ENCODE results near the gene CDRT4. TPM values are rescaled to one million over a fixed set of nuclear protein-coding genes. Genes with fewer than 3 reads are reported as not detected.

The CDRT4 gene
- total RNA-seq, 2 donors from 2014 or later, result 2.3 to 48.1 TPM

DNA sequence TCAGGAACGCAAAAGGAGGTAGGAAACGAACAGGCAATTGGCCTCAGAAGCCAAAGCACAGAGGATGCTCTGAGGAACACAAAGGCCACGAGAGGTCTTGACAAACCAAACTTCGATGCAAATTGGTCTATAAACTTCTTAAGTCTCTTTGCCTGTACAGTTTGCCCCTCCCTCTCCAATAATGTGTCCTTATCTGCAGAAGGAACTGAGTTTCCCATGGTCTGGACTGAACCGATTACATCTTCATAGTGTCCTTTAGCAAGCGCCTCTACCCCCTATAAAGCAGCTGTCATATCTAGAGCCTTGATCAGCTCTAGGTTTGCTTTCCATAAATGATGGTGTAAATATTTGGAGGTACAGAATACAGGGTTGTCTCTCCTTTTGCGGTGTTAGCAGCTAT, 3.1 kb upstream of the CDRT4 start:
- DNase-seq, result no peak
- 55 to 68% methylated on average over 7 of the region's 7 CpGs for WGBS, 2 donors
- Histone ChIP-seq H3K4me1 (no peaks in the 10 kb centered on the region), H3K4me3 (no peak overlapping the region), H3K27me3 (no peaks in the 10 kb centered on the region), H3K27ac (no peak overlapping the region), H3K9me3 (no peaks in the 10 kb centered on the region), H3K36me3 (replicated peaks in 1 of 2; ENCODE audit: insufficient read depth in 1 of 2, low read depth in 2 of 2) (no peaks in the 10 kb centered on the region)
- TF ChIP-seq POLR2A (IDR thresholded peaks at IDR 0.05) (no peak), CTCF (IDR thresholded peaks at IDR 0.05) (no peak)
- no peak for ATAC-seq
- intact Hi-C loops (cut with DNase I), result no loop called here

GRCh38 chr17:15469260-15469659, 1.8 kb upstream of the CDRT4 start:
- Histone ChIP-seq H3K27ac (no peak overlapping the region), H3K36me3 (replicated peaks in 1 of 2; ENCODE audit: insufficient read depth in 1 of 2, low read depth in 2 of 2) (no peaks in the 10 kb centered on the region), H3K4me1 (peaks cover 4% of the 10 kb centered on the region), H3K27me3 (no peaks in the 10 kb centered on the region), H3K4me3 (no peak overlapping the region), H3K9me3 (no peaks in the 10 kb centered on the region)
- no peak for DNase-seq
- ATAC-seq, result no peak
- intact Hi-C loops (cut with DNase I), result no loop called here
- no peak for TF ChIP-seq CTCF (IDR thresholded peaks at IDR 0.05)
- TF ChIP-seq POLR2A (IDR thresholded peaks at IDR 0.05), result no peak
- 88 to 92% methylated on average over 6 to 7 of the region's 7 CpGs for WGBS, 2 donors

DNA sequence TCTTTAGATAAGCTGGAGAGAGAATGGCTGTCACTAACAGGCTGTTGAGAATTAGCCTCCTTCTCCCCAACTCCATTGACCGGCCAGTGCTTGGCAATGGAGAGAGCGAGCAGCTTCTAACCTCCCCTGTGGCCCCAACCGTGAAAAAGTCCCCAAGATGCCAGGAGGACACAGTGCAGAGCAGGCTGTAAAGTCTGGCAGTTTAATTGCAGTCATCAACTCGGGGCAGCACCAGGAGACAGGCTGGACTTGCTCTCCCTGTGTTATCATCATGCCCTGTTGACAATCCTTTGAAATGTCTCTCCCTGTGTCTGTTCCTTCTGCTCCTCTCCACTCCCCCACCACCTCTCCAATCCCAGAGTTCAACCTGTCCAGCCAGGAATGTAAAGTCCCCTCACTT, 705 bp upstream of the CDRT4 start:
- Histone ChIP-seq H3K4me1 (peaks cover 13% of the 10 kb centered on the region), H3K27ac (no peak overlapping the region), H3K9me3 (no peaks in the 10 kb centered on the region), H3K27me3 (no peaks in the 10 kb centered on the region), H3K4me3 (no peak overlapping the region), H3K36me3 (replicated peaks in 1 of 2; ENCODE audit: insufficient read depth in 1 of 2, low read depth in 2 of 2) (no peaks in the 10 kb centered on the region)
- intact Hi-C loops (cut with DNase I), result no loop called here
- no peak for DNase-seq
- no peak for TF ChIP-seq CTCF (IDR thresholded peaks at IDR 0.05)
- TF ChIP-seq POLR2A (IDR thresholded peaks at IDR 0.05), result no peak
- WGBS, 2 donors, result 48 to 55% methylated on average over 4 of the region's 4 CpGs
- no peak for ATAC-seq

DNA sequence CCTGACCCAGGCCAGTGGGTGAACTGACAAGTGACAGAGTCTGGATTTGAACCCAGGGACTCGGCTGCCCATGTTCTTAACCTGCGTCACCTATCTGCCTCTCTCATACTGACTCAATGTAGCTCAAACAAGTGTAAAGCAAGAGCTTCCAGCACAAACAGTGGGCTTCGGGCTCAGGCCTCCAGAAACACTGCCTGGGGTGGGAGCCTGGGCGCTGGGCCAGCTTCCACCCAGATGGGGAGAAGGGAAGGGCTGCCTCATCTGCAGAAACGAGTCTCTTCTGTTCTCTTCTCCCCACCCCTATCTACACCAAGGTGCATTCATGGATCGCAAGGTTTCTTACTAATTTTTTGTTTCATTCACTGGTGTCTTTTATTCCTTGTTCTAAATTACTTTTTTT, 1.3 kb downstream of the CDRT4 start:
- intact Hi-C loops (cut with DNase I), result no loop called here
- 86 to 88% methylated on average over 6 of the region's 6 CpGs for WGBS, 2 donors

More for the DNA sequence above, 1.3 kb downstream of the CDRT4 start:
- no peaks in the 10 kb centered on the region for H3K9me3 ChIP-seq
- no peak for DNase-seq
- H3K27me3 ChIP-seq, result no peaks in the 10 kb centered on the region
- peaks cover 13% of the 10 kb centered on the region for H3K4me1 ChIP-seq
- ATAC-seq, result no peak
- H3K36me3 ChIP-seq (replicated peaks in 1 of 2; ENCODE audit: insufficient read depth in 1 of 2, low read depth in 2 of 2), result no peaks in the 10 kb centered on the region
- TF ChIP-seq CTCF (IDR thresholded peaks at IDR 0.05), result no peak
- TF ChIP-seq POLR2A (IDR thresholded peaks at IDR 0.05), result no peak
- no peak overlapping the region for H3K27ac ChIP-seq
- no peak overlapping the region for H3K4me3 ChIP-seq
